ENCODE data around the gene TTLL9.
"Not testable (repeated sequence)": the region's sequence is repeated elsewhere in the genome, so short reads cannot be mapped to it uniquely, and the experiment has no call there.

The TTLL9 gene

GRCh38 chr20:31827059-31827458, 43.4 kb upstream of the TTLL9 start:
- peaks cover 2% of the 10 kb centered on the region; the same call in 1 of the 2 replicates for H3K27me3 ChIP-seq (ENCODE audit: insufficient read depth, low read depth)
- peaks cover 20% of the 10 kb centered on the region for H3K4me1 ChIP-seq (ENCODE audit: low read depth, poor library complexity, severe bottlenecking)
- H3K27ac ChIP-seq = no peak overlapping the region
- H3K4me3 ChIP-seq (IDR thresholded peaks at IDR 0.05; ENCODE audit: insufficient read depth, low read depth, low read length) = no peak overlapping the region
- H3K79me2 ChIP-seq (ENCODE audit: insufficient read depth, low read depth) = no peaks in the 10 kb centered on the region
- no peaks in the 10 kb centered on the region for H3K36me3 ChIP-seq (ENCODE audit: insufficient read depth)
- no peak overlapping the region for H3K4me2 ChIP-seq
- H4K20me1 ChIP-seq (ENCODE audit: insufficient read depth) = no peaks in the 10 kb centered on the region
- no peak overlapping the region for H3K9ac ChIP-seq
- no peak for TF ChIP-seq CTCF (conservative IDR thresholded peaks at IDR 0.05; ENCODE audit: low read depth, low read length)
- no peak overlapping the region for H2AFZ ChIP-seq (ENCODE audit: low read depth)

DNA sequence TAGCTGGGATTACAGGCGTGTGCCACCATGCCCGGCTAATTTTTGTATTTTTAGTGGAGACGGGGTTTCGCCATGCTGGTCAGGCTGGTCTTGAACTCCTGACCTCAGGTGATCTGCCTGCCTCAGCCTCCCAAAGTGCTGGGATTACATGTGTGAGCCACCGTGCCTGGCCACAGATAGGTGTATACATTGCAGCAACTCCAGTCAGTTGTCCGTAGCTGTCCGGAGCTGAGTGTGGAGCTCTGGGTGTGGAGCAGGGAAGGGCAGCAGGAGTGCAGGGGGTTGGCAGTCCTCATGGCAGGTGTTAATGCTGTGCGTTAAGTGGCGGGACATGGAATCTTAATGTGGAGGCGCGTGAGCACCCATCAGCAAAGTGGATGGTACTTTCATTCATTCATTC, 42.4 kb upstream of the TTLL9 start:
- H3K27me3 ChIP-seq (ENCODE audit: insufficient read depth, low read depth); H3K79me2 ChIP-seq (ENCODE audit: insufficient read depth, low read depth); H4K20me1 ChIP-seq (ENCODE audit: insufficient read depth); H2AFZ ChIP-seq (ENCODE audit: low read depth); H3K36me3 ChIP-seq (ENCODE audit: insufficient read depth); H3K9ac ChIP-seq; H3K27ac ChIP-seq; H3K4me3 ChIP-seq (IDR thresholded peaks at IDR 0.05; ENCODE audit: insufficient read depth, low read depth, low read length); H3K4me2 ChIP-seq: not testable (repeated sequence)
- H3K4me1 ChIP-seq (ENCODE audit: low read depth, poor library complexity, severe bottlenecking) = peaks cover 14% of the 10 kb centered on the region

- no peak overlapping the region for H3K27ac ChIP-seq
- no peak overlapping the region for H3K9ac ChIP-seq
- no peaks in the 10 kb centered on the region for H3K27me3 ChIP-seq (ENCODE audit: insufficient read depth, low read depth)
- H3K79me2 ChIP-seq (ENCODE audit: insufficient read depth, low read depth) = no peaks in the 10 kb centered on the region
- no peaks in the 10 kb centered on the region for H4K20me1 ChIP-seq (ENCODE audit: insufficient read depth)
- no peaks in the 10 kb centered on the region for H3K36me3 ChIP-seq (ENCODE audit: insufficient read depth)
- H3K4me1 ChIP-seq (ENCODE audit: low read depth, poor library complexity, severe bottlenecking) = peaks cover 15% of the 10 kb centered on the region
- TF ChIP-seq CTCF (conservative IDR thresholded peaks at IDR 0.05; ENCODE audit: low read depth, low read length) = no peak
- H2AFZ ChIP-seq (ENCODE audit: low read depth) = no peak overlapping the region
- no peak overlapping the region for H3K4me2 ChIP-seq
- no peak overlapping the region for H3K4me3 ChIP-seq (IDR thresholded peaks at IDR 0.05; ENCODE audit: insufficient read depth, low read depth, low read length)
Observed at GRCh38 chr20:31829731-31830130, 40.7 kb upstream of the TTLL9 start.

- H3K9ac ChIP-seq = no peak overlapping the region
- no peaks in the 10 kb centered on the region for H3K36me3 ChIP-seq (ENCODE audit: insufficient read depth)
- no peaks in the 10 kb centered on the region for H3K27me3 ChIP-seq (ENCODE audit: insufficient read depth, low read depth)
- H3K27ac ChIP-seq = no peak overlapping the region
- no peaks in the 10 kb centered on the region for H4K20me1 ChIP-seq (ENCODE audit: insufficient read depth)
- no peak overlapping the region for H2AFZ ChIP-seq (ENCODE audit: low read depth)
- peaks cover 23% of the 10 kb centered on the region for H3K4me1 ChIP-seq (ENCODE audit: low read depth, poor library complexity, severe bottlenecking)
- no peak overlapping the region for H3K4me3 ChIP-seq (IDR thresholded peaks at IDR 0.05; ENCODE audit: insufficient read depth, low read depth, low read length)
- no peak for TF ChIP-seq CTCF (conservative IDR thresholded peaks at IDR 0.05; ENCODE audit: low read depth, low read length)
- H3K4me2 ChIP-seq = no peak overlapping the region
- no peaks in the 10 kb centered on the region for H3K79me2 ChIP-seq (ENCODE audit: insufficient read depth, low read depth)
Observed at GRCh38 chr20:31830406-31830981, 39.9 kb upstream of the TTLL9 start.

DNA sequence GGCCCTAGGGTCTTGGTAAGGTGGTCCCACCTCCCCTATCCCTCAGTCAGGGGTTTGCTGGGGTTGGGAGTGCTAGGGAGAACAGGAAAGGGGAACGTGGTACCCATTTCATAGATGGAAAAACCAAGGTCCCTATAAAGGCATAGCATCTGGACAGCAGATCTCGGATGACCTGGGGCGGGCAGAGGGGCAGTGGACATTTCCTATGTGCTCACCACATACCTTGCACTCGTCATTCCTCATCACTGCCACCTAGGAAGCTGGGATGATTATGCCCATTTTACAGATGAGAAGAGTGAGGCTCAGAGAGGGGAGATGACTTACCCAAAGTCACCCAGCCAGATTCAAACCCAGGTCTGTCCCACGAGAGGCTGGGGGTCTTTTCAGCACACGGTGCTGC, 39.2 kb upstream of the TTLL9 start:
- no peaks in the 10 kb centered on the region for H3K79me2 ChIP-seq (ENCODE audit: insufficient read depth, low read depth)
- TF ChIP-seq CTCF (conservative IDR thresholded peaks at IDR 0.05; ENCODE audit: low read depth, low read length) = no peak

More for the DNA sequence above, 39.2 kb upstream of the TTLL9 start:
- no peak overlapping the region for H3K4me2 ChIP-seq
- peaks cover 30% of the 10 kb centered on the region for H3K4me1 ChIP-seq (ENCODE audit: low read depth, poor library complexity, severe bottlenecking)
- no peak overlapping the region for H3K9ac ChIP-seq
- no peaks in the 10 kb centered on the region for H3K36me3 ChIP-seq (ENCODE audit: insufficient read depth)
- no peaks in the 10 kb centered on the region for H4K20me1 ChIP-seq (ENCODE audit: insufficient read depth)
- H2AFZ ChIP-seq (ENCODE audit: low read depth) = no peak overlapping the region
- no peak overlapping the region for H3K4me3 ChIP-seq (IDR thresholded peaks at IDR 0.05; ENCODE audit: insufficient read depth, low read depth, low read length)
- H3K27me3 ChIP-seq (ENCODE audit: insufficient read depth, low read depth) = no peaks in the 10 kb centered on the region
- H3K27ac ChIP-seq = no peak overlapping the region

All from KMS-11 (cell line).